ENCODE data around the gene CENPF.

DNA sequence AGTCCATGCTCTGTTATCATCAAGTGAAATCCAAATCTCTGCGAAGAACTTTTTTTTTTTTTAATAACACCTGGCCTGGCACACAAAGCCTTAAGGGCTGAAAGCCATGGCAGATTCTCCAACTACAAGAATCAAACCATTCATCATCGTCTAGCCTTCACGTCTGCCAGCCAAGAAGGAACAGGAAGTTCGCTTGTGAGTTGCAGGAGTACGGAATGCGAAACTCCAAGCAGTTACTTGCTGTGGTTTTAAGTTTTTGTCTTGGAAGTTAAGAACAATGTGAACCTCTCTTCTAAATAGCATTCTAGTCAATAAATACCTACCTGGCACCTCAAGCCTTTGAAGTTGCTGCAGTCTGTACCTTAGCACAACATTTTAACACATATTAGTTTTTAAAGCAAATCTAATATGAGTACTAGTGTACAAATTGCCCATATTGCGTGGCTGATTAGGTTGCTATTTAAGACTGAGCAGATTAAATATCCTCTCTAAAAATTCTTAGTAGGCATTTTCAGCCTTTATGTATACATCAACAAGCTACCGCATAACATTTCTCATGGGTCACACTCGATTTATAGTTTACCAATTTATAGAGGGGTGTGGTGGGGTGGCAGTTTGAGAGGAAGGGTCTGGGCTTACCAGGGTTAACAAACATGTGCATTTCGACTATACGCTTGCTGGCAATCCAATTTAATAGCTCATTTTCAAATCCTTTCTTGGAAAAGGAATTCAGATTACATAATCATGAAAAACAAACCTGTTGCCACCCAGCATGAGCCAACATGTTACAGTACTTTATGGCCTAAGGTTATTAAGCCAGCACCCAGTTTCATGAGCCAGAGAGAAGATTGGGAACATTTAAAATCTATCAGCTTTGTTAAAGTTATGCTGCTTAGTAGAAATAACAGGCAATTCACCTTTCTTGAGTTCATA, 29.3 kb upstream of the CENPF start:
- TF ChIP-seq, protein P1, sequence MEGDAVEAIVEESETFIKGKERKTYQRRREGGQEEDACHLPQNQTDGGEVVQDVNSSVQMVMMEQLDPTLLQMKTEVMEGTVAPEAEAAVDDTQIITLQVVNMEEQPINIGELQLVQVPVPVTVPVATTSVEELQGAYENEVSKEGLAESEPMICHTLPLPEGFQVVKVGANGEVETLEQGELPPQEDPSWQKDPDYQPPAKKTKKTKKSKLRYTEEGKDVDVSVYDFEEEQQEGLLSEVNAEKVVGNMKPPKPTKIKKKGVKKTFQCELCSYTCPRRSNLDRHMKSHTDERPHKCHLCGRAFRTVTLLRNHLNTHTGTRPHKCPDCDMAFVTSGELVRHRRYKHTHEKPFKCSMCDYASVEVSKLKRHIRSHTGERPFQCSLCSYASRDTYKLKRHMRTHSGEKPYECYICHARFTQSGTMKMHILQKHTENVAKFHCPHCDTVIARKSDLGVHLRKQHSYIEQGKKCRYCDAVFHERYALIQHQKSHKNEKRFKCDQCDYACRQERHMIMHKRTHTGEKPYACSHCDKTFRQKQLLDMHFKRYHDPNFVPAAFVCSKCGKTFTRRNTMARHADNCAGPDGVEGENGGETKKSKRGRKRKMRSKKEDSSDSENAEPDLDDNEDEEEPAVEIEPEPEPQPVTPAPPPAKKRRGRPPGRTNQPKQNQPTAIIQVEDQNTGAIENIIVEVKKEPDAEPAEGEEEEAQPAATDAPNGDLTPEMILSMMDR (IDR thresholded peaks at IDR 0.05 in 4 of 5, conservative IDR thresholded peaks at IDR 0.05 in 1 of 5): no peak
- TF ChIP-seq POLR2A (IDR thresholded peaks at IDR 0.05): no peak
